Measurements from ENCODE around the gene IQCE. TPM values are rescaled to one million over a fixed set of nuclear protein-coding genes. Genes with fewer than 3 reads are reported as not detected.
A peak's percentile ranks its signal among the peaks of the same experiment; 100 is the strongest.

IQCE gene
- total and polyA plus RNA-seq, 10 of the 15 experiments (the other 5 are each of a cell fraction or from before 2014, with no cell fraction given): 0.37 to 8.1 (median 3.7) TPM

GRCh38 chr7:2637505-2638223 is 78.9 kb downstream of the IQCE start (continued):
- peak; percentile 77 for TF ChIP-seq ATF7 (IDR thresholded peaks at IDR 0.05; ENCODE audit: low read depth)
- peak; percentile 74 for TF ChIP-seq BCL11A (IDR thresholded peaks at IDR 0.05; ENCODE audit: low read depth, low read length)
- TF ChIP-seq POLR2A (IDR thresholded peaks at IDR 0.05; ENCODE audit: low read depth, low read length): no peak
- TF ChIP-seq RUNX3 (IDR thresholded peaks at IDR 0.05; ENCODE audit: low read length): peak; percentile 28; the same call in 1 of the 2 replicates
- TF ChIP-seq, protein P1, sequence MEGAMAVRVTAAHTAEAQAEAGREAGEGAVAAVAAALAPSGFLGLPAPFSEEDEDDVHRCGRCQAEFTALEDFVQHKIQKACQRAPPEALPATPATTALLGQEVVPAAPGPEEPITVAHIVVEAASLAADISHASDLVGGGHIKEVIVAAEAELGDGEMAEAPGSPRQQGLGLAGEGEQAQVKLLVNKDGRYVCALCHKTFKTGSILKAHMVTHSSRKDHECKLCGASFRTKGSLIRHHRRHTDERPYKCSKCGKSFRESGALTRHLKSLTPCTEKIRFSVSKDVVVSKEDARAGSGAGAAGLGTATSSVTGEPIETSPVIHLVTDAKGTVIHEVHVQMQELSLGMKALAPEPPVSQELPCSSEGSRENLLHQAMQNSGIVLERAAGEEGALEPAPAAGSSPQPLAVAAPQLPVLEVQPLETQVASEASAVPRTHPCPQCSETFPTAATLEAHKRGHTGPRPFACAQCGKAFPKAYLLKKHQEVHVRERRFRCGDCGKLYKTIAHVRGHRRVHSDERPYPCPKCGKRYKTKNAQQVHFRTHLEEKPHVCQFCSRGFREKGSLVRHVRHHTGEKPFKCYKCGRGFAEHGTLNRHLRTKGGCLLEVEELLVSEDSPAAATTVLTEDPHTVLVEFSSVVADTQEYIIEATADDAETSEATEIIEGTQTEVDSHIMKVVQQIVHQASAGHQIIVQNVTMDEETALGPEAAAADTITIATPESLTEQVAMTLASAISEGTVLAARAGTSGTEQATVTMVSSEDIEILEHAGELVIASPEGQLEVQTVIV (IDR thresholded peaks at IDR 0.05; ENCODE audit: borderline replicate concordance, partially characterized antibody): no peak
- TF ChIP-seq IKZF1 (conservative IDR thresholded peaks at IDR 0.05): peak; percentile 94
- TF ChIP-seq CBX5 (IDR thresholded peaks at IDR 0.05; ENCODE audit: low read depth): no peak
- peak; percentile 66 for TF ChIP-seq RAD51 (IDR thresholded peaks at IDR 0.05)
- no peak for TF ChIP-seq MYB (IDR thresholded peaks at IDR 0.05; ENCODE audit: borderline replicate concordance, low read depth, low read length)
- TF ChIP-seq EP300 (IDR thresholded peaks at IDR 0.05; ENCODE audit: borderline replicate concordance in 1 of 2, control insufficient read depth in 1 of 2, low read depth in 2 of 2, low read length in 2 of 2): peak; percentile 53 to 85; a peak in 3 of 4 replicates
- no peak for TF ChIP-seq KAT2A (conservative IDR thresholded peaks at IDR 0.05; ENCODE audit: control insufficient read depth, low read depth, low read length)
- TF ChIP-seq, protein P2, sequence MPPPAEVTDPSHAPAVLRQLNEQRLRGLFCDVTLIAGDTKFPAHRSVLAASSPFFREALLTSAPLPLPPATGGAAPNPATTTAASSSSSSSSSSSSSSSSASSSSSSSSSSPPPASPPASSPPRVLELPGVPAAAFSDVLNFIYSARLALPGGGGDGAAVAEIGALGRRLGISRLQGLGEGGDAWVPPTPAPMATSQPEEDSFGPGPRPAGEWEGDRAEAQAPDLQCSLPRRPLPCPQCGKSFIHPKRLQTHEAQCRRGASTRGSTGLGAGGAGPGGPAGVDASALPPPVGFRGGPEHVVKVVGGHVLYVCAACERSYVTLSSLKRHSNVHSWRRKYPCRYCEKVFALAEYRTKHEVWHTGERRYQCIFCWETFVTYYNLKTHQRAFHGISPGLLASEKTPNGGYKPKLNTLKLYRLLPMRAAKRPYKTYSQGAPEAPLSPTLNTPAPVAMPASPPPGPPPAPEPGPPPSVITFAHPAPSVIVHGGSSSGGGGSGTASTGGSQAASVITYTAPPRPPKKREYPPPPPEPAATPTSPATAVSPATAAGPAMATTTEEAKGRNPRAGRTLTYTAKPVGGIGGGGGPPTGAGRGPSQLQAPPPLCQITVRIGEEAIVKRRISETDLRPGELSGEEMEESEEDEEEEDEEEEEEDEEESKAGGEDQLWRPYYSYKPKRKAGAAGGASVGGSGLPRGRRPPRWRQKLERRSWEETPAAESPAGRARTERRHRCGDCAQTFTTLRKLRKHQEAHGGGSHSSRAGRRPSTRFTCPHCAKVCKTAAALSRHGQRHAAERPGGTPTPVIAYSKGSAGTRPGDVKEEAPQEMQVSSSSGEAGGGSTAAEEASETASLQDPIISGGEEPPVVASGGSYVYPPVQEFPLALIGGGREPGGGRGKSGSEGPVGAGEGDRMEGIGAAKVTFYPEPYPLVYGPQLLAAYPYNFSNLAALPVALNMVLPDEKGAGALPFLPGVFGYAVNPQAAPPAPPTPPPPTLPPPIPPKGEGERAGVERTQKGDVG (CRISPR knock-in tag; IDR thresholded peaks at IDR 0.05): no peak
- peak; percentile 28 for TF ChIP-seq SP1 (IDR thresholded peaks at IDR 0.05; ENCODE audit: low read depth, low read length)
- TF ChIP-seq IRF4 (IDR thresholded peaks at IDR 0.05; ENCODE audit: low read depth, low read length): peak; percentile 74; the same call in 1 of the 2 replicates
- TF ChIP-seq BACH1 (IDR thresholded peaks at IDR 0.05; ENCODE audit: borderline replicate concordance): peak; percentile 85
- no peak for TF ChIP-seq ZBTB33 (IDR thresholded peaks at IDR 0.05)
